SK-N-SH (cell line): Measurements from ENCODE around the gene GPRIN3. TPM values are rescaled to one million over a fixed set of nuclear protein-coding genes. Genes with fewer than 3 reads are reported as not detected.

ENCODE experiments used
- CTCF ChIA-PET: fragments of 300-600, 350-600 bp; formaldehyde crosslinking; extraction: SDS; loops from one replicate; lab custom pipeline; 2021; lab: Yijun Ruan, JAX
- POLR2A ChIA-PET: fragments of 350-600 bp; sonication (Branson Sonifier 250); formaldehyde crosslinking; extraction: SDS; loops from one replicate; lab custom pipeline; 2020; ENCODE audit warnings: antibody characterized with exemption, inconsistent platforms; lab: Yijun Ruan, JAX
- DNase-seq: peaks from one replicate; pipeline ENCODE4 v3.0.0; 2012
- H2AFZ ChIP-seq: fragments of 200-600 bp; sonication (generic); 2 replicates; pipeline ENCODE4 v1.8.1; 2016; ENCODE audit warnings: antibody characterized with exemption, mild to moderate bottlenecking, low read depth
- H3F3A ChIP-seq: fragments of 200-600 bp; sonication (generic); replicated peaks from 2 replicates; pipeline ENCODE3; 2016; ENCODE audit warnings: antibody characterized with exemption, mild to moderate bottlenecking; ENCODE audit not compliant: insufficient read depth
- H3K27ac ChIP-seq, 2 experiments: fragments of 200-500 bp in 1 of 2; fragments of 200-600 bp in 1 of 2; sonication (Bioruptor generic) in 1 of 2; sonication (generic), shearing (Covaris generic) in 1 of 2; 2 replicates each; pipeline versions ENCODE4 v1.5.1 to v1.6.1; 2014 to 2016; ENCODE audit warnings: low read depth in 2 of 2, inconsistent platforms in 1 of 2, low read length in 1 of 2, mild to moderate bottlenecking in 1 of 2, mixed read lengths in 1 of 2
- H3K27me3 ChIP-seq: fragments of 200-600 bp; sonication (generic), shearing (Covaris generic); 2 replicates; pipeline ENCODE4 v1.6.1; 2016; ENCODE audit warnings: mixed run types; ENCODE audit not compliant: insufficient read depth
- H3K36me3 ChIP-seq, 2 experiments: fragments of 200-500 bp in 1 of 2; fragments of 200-600 bp in 1 of 2; sonication (Bioruptor generic) in 1 of 2; sonication (generic) in 1 of 2; replicated peaks in 1 of 2; 2 replicates each; pipeline versions ENCODE3 to v1.5.1; 2014 to 2016; ENCODE audit warnings: low read length in 1 of 2, mild to moderate bottlenecking in 1 of 2; ENCODE audit not compliant: insufficient read depth in 2 of 2, control insufficient read depth in 1 of 2
- H3K4me1 ChIP-seq, 2 experiments: fragments of 200-500 bp in 1 of 2; fragments of 200-600 bp in 1 of 2; sonication (Bioruptor generic) in 1 of 2; sonication (generic), shearing (Covaris generic) in 1 of 2; 2 replicates each; pipeline versions ENCODE4 v1.5.1 to v1.6.1; 2014 to 2016; ENCODE audit warnings: low read depth in 1 of 2, low read length in 1 of 2, mixed run types in 1 of 2; ENCODE audit not compliant: insufficient read depth in 2 of 2, control insufficient read depth in 1 of 2
- H3K4me2 ChIP-seq: fragments of 200-600 bp; sonication (generic), shearing (Covaris generic); 2 replicates; pipeline ENCODE4 v1.6.1; 2017; ENCODE audit warnings: mixed run types
- H3K4me3 ChIP-seq, 2 experiments: fragments of 200-500 bp in 1 of 2; fragments of 200-600 bp in 1 of 2; sonication (Bioruptor generic) in 1 of 2; sonication (generic), shearing (Covaris generic) in 1 of 2; 2 replicates each; pipeline versions ENCODE4 v1.5.1 to v1.8.1; 2014 to 2016; ENCODE audit warnings: low read depth in 2 of 2, inconsistent platforms in 1 of 2, low read length in 1 of 2, mild to moderate bottlenecking in 1 of 2, mixed read lengths in 1 of 2, moderate library complexity in 1 of 2
- H3K79me2 ChIP-seq: fragments of 200-600 bp; sonication (generic); 2 replicates; pipeline ENCODE4 v1.8.1; 2017; ENCODE audit warnings: mild to moderate bottlenecking; ENCODE audit not compliant: insufficient read depth
- H3K9ac ChIP-seq: fragments of 200-600 bp; sonication (generic); 2 replicates; pipeline ENCODE4 v1.6.1; 2017; ENCODE audit warnings: mixed run types
- H3K9me2 ChIP-seq: fragments of 200-600 bp; sonication (generic); 2 replicates; pipeline ENCODE4 v1.6.1; 2017; ENCODE audit warnings: mixed run types
- H3K9me3 ChIP-seq: fragments of 200-600 bp; sonication (generic); 2 replicates; pipeline ENCODE4 v1.6.1; 2017; ENCODE audit warnings: mixed run types, mild to moderate bottlenecking, moderate library complexity
- H4K20me1 ChIP-seq: fragments of 200-600 bp; sonication (generic); 2 replicates; pipeline ENCODE4 v1.6.1; 2017; ENCODE audit warnings: mild to moderate bottlenecking, mixed run types; ENCODE audit not compliant: insufficient read depth
- EP300 ChIP-seq, 2 experiments: IDR thresholded peaks; 2 replicates each; pipeline versions ENCODE4 v1.4.0 to v1.6.1; 2012; ENCODE audit warnings: borderline replicate concordance in 1 of 2, low read depth in 1 of 2, low read length in 1 of 2
- FOXJ3 ChIP-seq: sonication (generic); formaldehyde crosslinking; IDR thresholded peaks from 2 replicates; pipeline ENCODE4 v1.5.1; 2020; ENCODE audit warnings: mild to moderate bottlenecking, missing genetic modification reagents
- FOXM1 ChIP-seq: IDR thresholded peaks from 2 replicates; pipeline ENCODE4 v1.4.0; 2012; ENCODE audit warnings: low read depth, mild to moderate bottlenecking
- GATA2 ChIP-seq: sonication (generic); formaldehyde crosslinking; IDR thresholded peaks from 2 replicates; pipeline ENCODE4 v1.5.0; 2020; ENCODE audit warnings: mild to moderate bottlenecking, missing genetic modification reagents
- REST ChIP-seq: IDR thresholded peaks from 2 replicates; pipeline ENCODE4 v1.6.1; 2012; ENCODE audit warnings: mild to moderate bottlenecking, low read depth, low read length, moderate library complexity
- TAF1 ChIP-seq: IDR thresholded peaks from 2 replicates; pipeline ENCODE4 v1.6.1; 2012; ENCODE audit warnings: low read depth, mild to moderate bottlenecking, low read length, moderate library complexity, borderline replicate concordance
- TEAD4 ChIP-seq: IDR thresholded peaks from 2 replicates; pipeline ENCODE4 v1.4.0; 2012; ENCODE audit warnings: mild to moderate bottlenecking, borderline replicate concordance; ENCODE audit not compliant: insufficient read depth
- WGBS: methylation state at CpG from one replicate; pipeline ENCODE4 v1.1.6; 2017; ENCODE audit warnings: low lambda C conversion rate; 5-methylcytosine and 5-hydroxymethylcytosine counted together
- polyA plus RNA-seq, 3 experiments: library from polyadenylated mRNA; depleted of rRNA; stranded (reverse); fragments of >200 nt; gene quantifications; 2 replicates each; pipeline ENCODE4 v1.2.3, GENCODE V29; 2012

GPRIN3 gene
- polyA plus RNA-seq, 1 of the 3 experiments (the other 2 are of a cell fraction), result not detected

- Histone ChIP-seq H2AFZ (no peak overlapping the region), H3K9ac (no peak overlapping the region), H3K36me3 (no peaks in the 10 kb centered on the region), H3K4me2 (no peak overlapping the region), H3K4me3 (no peak overlapping the region), H3K9me2 (no peaks in the 10 kb centered on the region), H3K4me1 (no peaks in the 10 kb centered on the region), H3F3A (no peaks in the 10 kb centered on the region), H3K27me3 (no peaks in the 10 kb centered on the region), H3K27ac (no peak overlapping the region), H3K9me3 (peaks cover 3% of the 10 kb centered on the region; the same call in 1 of the 2 replicates), H3K79me2 (no peaks in the 10 kb centered on the region), H4K20me1 (no peaks in the 10 kb centered on the region)
- WGBS, result 43% methylated on average over 1 of the region's 1 CpG
- TF ChIP-seq GATA2, result no peak
- CTCF ChIA-PET, result no interaction called here
- no peak for DNase-seq
- POLR2A ChIA-PET, result no interaction called here
Measured at GRCh38 chr4:89352541-89352940, 44.9 kb upstream of the GPRIN3 start.

GRCh38 chr4:89351201-89351600 lies 43.6 kb upstream of the GPRIN3 start:
- no peak overlapping the region for H3K27ac ChIP-seq
- POLR2A ChIA-PET, result no interaction called here
- no peak for DNase-seq
- no peaks in the 10 kb centered on the region for H4K20me1 ChIP-seq
- H3K9ac ChIP-seq, result no peak overlapping the region
- H3K9me3 ChIP-seq, result peaks cover 3% of the 10 kb centered on the region; the same call in 1 of the 2 replicates
- CTCF ChIA-PET, result interaction anchor here (0.7 kb wide), 1 partner anchor 191 kb away, joined by 3 read pairs; no protein-coding TSS in a partner anchor
- no peaks in the 10 kb centered on the region for H3K27me3 ChIP-seq
- no peaks in the 10 kb centered on the region for H3K4me1 ChIP-seq
- TF ChIP-seq TEAD4 (no peak), FOXJ3 (CRISPR knock-in tag) (no peak), TAF1 (no peak), FOXM1 (no peak), EP300 (IDR thresholded peaks at IDR 0.05; ENCODE audit: borderline replicate concordance in 1 of 2, low read depth in 1 of 2, low read length in 1 of 2) (no peak), REST (no peak)
- WGBS, result 73% methylated on average over 2 of the region's 2 CpGs
- H3K79me2 ChIP-seq, result no peaks in the 10 kb centered on the region
- no peak overlapping the region for H2AFZ ChIP-seq
- H3K4me3 ChIP-seq, result no peak overlapping the region
- H3K9me2 ChIP-seq, result no peaks in the 10 kb centered on the region
- H3K4me2 ChIP-seq, result no peak overlapping the region
- no peaks in the 10 kb centered on the region for H3F3A ChIP-seq
- no peaks in the 10 kb centered on the region for H3K36me3 ChIP-seq
